Stimulated activated CD4-positive, alpha-beta T cell treated with anti-CD3 and anti-CD28 coated beads, Interleukin-1b, Interleukin-23, amount 100 ng/mL, for 4 hours (primary cell): ENCODE measurements around the gene PRTFDC1.
"Not testable (repeated sequence)": the region's sequence is repeated elsewhere in the genome, so short reads cannot be mapped to it uniquely, and the experiment has no call there.

ENCODE experiments used
- DNase-seq, 2 donors: peaks; one replicate each; pipeline ENCODE4 v3.0.0-alpha.2; 2020; ENCODE audit warnings: low read depth in 2 of 2

Gene PRTFDC1

GRCh38 chr10:24965051-24965450 lies 12.6 kb upstream of the PRTFDC1 start:
- DNase-seq: no peak

GRCh38 chr10:24963521-24964041 lies 11.2 kb upstream of the PRTFDC1 start:
- DNase-seq: no peak

GRCh38 chr10:24962995-24963394 lies 10.6 kb upstream of the PRTFDC1 start:
- DNase-seq: no peak

GRCh38 chr10:24961582-24961981 lies 9.2 kb upstream of the PRTFDC1 start:
- no peak for DNase-seq

- no peak for DNase-seq
Observed at GRCh38 chr10:24959382-24959730, 7.0 kb upstream of the PRTFDC1 start.

GRCh38 chr10:24958721-24959381 lies 6.4 kb upstream of the PRTFDC1 start:
- no peak for DNase-seq

- no peak for DNase-seq
Observed at GRCh38 chr10:24958091-24958720, 5.8 kb upstream of the PRTFDC1 start.

GRCh38 chr10:24957624-24958051 lies 5.2 kb upstream of the PRTFDC1 start:
- DNase-seq: not testable (repeated sequence)

GRCh38 chr10:24953675-24954074 lies 1.3 kb upstream of the PRTFDC1 start:
- no peak for DNase-seq

GRCh38 chr10:24952707-24953645 lies 570 bp upstream of the PRTFDC1 start:
- peak; percentile 42 to 49 for DNase-seq

- no peak for DNase-seq
Observed at GRCh38 chr10:24951201-24952142, 934 bp downstream of the PRTFDC1 start.

GRCh38 chr10:24950439-24950838 lies 2.0 kb downstream of the PRTFDC1 start:
- DNase-seq: no peak

- no peak for DNase-seq
Observed at GRCh38 chr10:24949616-24950015, 2.8 kb downstream of the PRTFDC1 start.

GRCh38 chr10:24947304-24948097 lies 4.9 kb downstream of the PRTFDC1 start:
- no peak for DNase-seq

GRCh38 chr10:24944512-24945255 lies 7.7 kb downstream of the PRTFDC1 start:
- DNase-seq: no peak

GRCh38 chr10:24938525-24938924 lies 13.9 kb downstream of the PRTFDC1 start:
- no peak for DNase-seq

- DNase-seq: no peak
Observed at GRCh38 chr10:24938076-24938475, 14.3 kb downstream of the PRTFDC1 start.

- DNase-seq: no peak
Observed at GRCh38 chr10:24935504-24936292, 16.7 kb downstream of the PRTFDC1 start.

- no peak for DNase-seq
Observed at GRCh38 chr10:24931236-24931635, 21.2 kb downstream of the PRTFDC1 start.
